ENCODE measurements around the gene MOB1A.

DNA sequence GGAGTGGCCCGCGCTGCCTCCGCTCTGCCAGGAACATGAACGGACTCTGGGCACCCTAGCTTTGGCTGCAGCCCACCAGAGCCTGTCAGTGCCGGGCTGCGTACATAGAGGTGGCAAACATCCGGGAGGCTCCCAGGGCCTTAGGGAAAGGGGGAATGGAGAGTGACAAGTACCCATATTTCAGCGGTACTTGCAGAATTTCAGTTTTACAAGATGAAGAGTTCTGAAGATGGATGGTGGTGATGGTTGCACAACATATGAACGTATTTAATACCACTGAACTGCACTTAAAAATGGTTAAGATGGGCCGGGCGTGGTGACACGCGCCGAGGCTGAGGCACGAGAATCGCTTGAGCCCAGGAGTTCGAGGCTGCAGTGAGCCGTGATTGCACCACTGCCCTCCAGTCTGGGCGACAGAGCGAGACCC lies 20.6 kb upstream of the MOB1A start:
- TF ChIP-seq, protein P1, sequence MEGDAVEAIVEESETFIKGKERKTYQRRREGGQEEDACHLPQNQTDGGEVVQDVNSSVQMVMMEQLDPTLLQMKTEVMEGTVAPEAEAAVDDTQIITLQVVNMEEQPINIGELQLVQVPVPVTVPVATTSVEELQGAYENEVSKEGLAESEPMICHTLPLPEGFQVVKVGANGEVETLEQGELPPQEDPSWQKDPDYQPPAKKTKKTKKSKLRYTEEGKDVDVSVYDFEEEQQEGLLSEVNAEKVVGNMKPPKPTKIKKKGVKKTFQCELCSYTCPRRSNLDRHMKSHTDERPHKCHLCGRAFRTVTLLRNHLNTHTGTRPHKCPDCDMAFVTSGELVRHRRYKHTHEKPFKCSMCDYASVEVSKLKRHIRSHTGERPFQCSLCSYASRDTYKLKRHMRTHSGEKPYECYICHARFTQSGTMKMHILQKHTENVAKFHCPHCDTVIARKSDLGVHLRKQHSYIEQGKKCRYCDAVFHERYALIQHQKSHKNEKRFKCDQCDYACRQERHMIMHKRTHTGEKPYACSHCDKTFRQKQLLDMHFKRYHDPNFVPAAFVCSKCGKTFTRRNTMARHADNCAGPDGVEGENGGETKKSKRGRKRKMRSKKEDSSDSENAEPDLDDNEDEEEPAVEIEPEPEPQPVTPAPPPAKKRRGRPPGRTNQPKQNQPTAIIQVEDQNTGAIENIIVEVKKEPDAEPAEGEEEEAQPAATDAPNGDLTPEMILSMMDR (IDR thresholded peaks at IDR 0.05 in 2 of 3, conservative IDR thresholded peaks at IDR 0.05 in 1 of 3; ENCODE audit: borderline replicate concordance in 1 of 3, insufficient read depth in 1 of 3, low read depth in 2 of 3, low read length in 2 of 3) = no peak
- TF ChIP-seq JUND (IDR thresholded peaks at IDR 0.05) (no peak), ELF1 (IDR thresholded peaks at IDR 0.05; ENCODE audit: borderline replicate concordance, low read depth) (no peak), TCF7L2 (IDR thresholded peaks at IDR 0.05; ENCODE audit: borderline replicate concordance, extremely low read depth, insufficient read depth, insufficient read length) (no peak), POLR2A (IDR thresholded peaks at IDR 0.05; ENCODE audit: borderline replicate concordance, extremely low read depth, insufficient read depth, insufficient read length) (no peak), CBX3 (IDR thresholded peaks at IDR 0.05; ENCODE audit: low read depth) (no peak), EZH2phosphoT487 (IDR thresholded peaks at IDR 0.05; ENCODE audit: borderline replicate concordance) (no peak), YY1 (IDR thresholded peaks at IDR 0.05; ENCODE audit: extremely low read depth, insufficient replicate concordance, low read depth, low read length) (no peak), POLR2AphosphoS5 (IDR thresholded peaks at IDR 0.05; ENCODE audit: low read depth, low read length) (no peak)
